GM10266 (cell line): ENCODE data around the gene XRCC6.
"Not testable (repeated sequence)": the region's sequence is repeated elsewhere in the genome, so short reads cannot be mapped to it uniquely, and the experiment has no call there.

Experiments
- DNase-seq: peaks from one replicate; pipeline ENCODE4 v3.0.0; 2012; ENCODE audit errors: extremely low spot score
- TF ChIP-seq, protein P1 (sequence below): IDR thresholded peaks from 2 replicates; pipeline ENCODE4 v1.5.1; 2012; ENCODE audit warnings: mild to moderate bottlenecking, low read depth; ENCODE audit not compliant: control insufficient read depth, insufficient read depth; ENCODE audit errors: missing control alignments

XRCC6 gene

DNA sequence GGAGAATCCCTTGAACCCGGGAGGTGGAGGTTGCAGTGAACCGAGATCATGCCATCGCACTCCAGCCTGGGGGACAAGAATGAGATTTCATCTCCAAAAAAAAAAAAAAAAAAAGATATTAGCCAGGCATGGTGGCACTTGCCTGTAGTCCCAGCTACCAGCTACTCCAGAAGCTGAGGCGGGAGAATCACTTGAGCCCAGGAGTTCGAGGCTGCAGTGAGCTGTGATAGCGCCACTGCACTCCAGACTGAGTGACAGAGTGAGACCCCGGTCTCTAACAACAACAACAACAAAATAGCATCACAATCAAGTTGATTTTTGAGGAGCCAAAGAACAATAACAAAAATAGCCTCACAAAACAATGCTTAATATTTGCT lies 33.8 kb upstream of the XRCC6 start:
- TF ChIP-seq, protein P1, sequence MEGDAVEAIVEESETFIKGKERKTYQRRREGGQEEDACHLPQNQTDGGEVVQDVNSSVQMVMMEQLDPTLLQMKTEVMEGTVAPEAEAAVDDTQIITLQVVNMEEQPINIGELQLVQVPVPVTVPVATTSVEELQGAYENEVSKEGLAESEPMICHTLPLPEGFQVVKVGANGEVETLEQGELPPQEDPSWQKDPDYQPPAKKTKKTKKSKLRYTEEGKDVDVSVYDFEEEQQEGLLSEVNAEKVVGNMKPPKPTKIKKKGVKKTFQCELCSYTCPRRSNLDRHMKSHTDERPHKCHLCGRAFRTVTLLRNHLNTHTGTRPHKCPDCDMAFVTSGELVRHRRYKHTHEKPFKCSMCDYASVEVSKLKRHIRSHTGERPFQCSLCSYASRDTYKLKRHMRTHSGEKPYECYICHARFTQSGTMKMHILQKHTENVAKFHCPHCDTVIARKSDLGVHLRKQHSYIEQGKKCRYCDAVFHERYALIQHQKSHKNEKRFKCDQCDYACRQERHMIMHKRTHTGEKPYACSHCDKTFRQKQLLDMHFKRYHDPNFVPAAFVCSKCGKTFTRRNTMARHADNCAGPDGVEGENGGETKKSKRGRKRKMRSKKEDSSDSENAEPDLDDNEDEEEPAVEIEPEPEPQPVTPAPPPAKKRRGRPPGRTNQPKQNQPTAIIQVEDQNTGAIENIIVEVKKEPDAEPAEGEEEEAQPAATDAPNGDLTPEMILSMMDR, result no peak
- no peak for DNase-seq

DNA sequence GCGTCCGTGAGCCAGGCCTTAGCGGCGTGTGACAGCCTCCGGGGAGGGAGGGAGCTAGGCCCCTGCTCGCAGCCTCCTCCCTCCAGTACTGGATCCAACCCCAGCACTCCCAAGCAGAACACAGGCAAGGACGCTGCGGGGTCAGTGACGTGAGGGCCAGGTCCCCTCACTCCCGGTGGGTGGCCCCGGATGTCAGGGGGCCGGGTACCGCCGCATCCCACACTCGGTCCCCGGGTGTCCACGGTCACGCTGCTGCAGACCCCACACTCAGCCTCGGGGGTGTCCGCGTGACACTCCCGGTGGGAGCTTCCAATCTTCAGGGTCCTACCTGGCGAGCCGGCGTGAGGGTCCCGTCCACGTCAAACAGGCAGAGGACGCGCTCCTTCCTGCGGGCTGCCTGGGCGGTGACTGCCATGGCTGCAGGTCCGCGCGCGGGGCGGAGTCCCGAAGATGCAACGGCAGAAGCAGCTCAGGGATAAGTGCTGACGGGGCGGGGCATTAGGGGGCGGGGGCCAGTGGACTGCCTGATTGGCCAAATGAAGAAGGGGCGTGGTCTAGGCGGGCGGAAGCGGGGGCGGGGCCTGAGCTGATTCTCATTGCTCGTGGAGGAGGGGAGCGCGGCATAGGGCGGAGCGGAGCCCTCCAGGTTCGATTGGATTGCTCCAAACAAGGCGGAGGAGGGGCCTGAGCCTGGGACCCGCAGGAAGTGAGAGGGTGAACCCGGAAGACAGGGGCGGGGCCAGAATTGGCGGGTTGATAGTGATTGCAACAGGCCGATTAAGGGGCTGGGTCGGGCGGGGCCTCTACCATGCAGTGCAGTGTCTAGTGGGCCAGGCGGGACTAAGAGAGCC lies 31.5 kb upstream of the XRCC6 start, which contains the start of gene PMM1:
PMM1 (minus strand) TSS at position 450 of the 851 bp plus-strand sequence; CDS start at position 415, 35 bp downstream.
- TF ChIP-seq, protein P1, result no peak
- peak; percentile 100 for DNase-seq

DNA sequence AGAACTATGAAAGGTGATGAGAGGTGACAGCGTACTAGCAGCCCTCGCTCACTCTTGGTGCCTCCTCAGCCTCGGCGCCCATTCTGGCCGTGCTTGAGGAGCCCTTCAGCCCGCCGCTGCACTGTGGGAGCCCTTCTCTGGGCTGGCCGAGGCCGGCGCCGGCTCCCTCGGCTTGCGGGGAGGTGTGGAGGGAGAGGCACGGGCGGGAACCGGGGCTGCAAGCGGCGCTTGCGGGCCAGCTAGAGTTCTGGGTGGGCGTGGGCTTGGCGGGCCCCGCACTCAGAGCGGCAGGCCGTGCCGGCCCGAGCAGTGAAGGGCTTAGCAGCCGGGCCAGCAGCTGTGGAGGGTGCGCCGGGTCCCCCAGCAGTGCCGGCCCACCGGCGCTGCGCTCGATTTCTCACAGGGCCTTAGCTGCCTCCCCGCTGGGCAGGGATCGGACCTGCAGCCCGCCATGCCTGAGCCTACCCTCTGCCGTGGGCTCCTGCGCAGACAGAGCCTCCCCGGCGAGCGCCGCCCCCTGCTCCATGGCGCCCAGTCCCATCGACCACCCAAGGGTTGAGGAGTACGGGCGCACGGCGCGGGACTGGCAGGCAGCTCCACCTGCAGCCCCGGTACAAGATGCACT lies 27.6 kb upstream of the XRCC6 start:
- not testable (repeated sequence) for DNase-seq

DNA sequence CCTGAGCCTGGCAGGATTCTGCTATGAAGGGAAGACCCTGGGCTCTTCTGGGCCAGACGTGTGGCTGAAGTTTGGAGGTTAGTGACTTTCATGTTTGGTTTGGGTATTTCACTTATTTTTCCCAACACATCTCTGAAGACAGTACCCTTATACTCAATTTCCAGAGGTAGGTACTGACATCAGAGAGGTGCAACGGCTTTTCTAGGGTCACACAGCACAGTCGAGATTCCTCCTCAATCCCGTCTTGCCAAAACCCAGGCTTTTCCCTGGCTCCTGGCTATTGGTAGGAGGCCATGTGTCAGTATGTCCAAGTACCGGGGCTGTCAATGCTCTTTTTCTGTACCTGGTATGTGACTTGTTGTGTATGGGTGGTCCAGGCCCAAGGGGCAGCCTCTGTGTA lies 25.4 kb upstream of the XRCC6 start:
- no peak for DNase-seq
- TF ChIP-seq, protein P1, result no peak

DNA sequence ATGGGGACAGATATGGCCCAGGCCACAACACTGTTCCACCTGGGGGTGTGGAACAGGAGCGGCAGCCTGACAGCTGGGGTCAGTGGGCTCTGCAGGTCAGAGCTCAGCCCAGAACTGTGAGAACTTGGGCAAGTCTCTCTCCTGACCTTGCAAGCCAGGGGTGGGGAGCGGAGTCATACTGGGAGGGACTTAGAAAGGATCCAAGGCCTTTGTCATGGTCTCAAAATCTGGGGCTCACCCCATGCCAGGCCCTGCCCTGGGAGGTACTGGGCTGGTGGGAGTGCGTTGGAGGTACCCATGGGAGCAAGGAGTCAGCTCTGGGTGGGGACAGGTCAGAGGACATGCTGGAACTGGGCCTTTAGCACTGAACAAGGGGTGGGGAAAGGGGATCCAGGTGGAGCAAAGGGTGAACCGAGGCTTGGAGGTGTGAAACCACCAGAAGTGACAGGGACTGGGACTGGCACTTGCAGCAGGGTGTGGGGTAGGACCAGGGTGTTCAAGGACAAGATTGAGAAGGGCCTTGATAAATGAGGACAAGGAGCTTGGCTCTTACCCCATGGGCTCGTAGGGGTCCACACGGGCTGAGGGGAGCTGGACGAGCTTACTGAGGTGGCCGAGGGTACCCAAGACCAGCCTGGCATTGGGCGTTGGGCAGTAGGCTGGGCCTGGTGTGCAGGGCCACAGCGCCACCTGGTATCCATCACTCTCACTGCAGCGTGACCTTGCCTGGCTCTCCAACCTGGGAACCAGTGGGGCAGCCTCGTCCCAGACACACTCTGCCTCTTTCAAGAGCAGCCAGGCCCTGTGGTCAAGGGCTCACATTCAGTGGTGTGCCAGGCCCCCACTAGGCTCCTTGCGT lies 24.1 kb upstream of the XRCC6 start:
- DNase-seq, result peak; percentile 51
- TF ChIP-seq, protein P1, result peak; percentile 61

DNA sequence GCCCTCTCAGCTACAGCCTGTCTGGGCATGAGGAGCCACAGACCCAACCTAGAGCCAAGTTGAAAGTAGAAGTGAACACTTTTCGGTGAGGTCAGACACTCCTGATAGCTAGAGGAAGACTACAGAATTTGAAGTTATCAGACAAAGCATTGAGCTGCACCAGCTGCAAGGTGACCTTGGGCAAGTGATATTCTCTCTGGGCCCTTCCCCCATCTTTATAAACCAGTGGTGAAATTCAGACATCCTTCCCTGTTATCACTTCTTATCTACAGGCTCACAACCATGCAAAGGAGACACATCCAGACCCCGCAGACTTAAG lies 23.5 kb upstream of the XRCC6 start:
- TF ChIP-seq, protein P1, result no peak

DNA sequence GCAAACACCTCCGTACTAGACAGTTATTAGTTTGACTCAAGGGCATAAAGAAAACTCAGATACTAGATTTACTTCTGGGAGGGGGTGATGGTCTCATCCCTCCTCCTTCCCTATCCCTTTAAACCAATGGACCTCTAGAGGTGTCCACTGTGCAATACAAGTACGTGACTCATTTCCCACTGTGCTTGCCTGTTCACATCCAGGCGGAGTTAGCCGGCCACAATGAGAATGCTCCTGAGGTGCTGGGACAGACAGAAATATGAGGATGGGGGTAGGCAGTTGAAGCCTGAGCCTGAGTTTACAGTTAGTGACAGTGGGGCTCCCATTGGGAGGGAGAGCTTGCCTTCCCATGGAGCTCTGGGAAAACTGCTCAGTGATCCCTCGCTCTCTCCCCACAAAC lies 23.0 kb upstream of the XRCC6 start:
- no peak for DNase-seq
- TF ChIP-seq, protein P1, result no peak

More for the DNA sequence above, 23.5 kb upstream of the XRCC6 start:
- DNase-seq, result no peak
